Left lung (tissue), 10 donors: ENCODE measurements around the gene DACT2. TPM values are rescaled to one million over a fixed set of nuclear protein-coding genes. Genes with fewer than 3 reads are reported as not detected.
A peak's percentile ranks its signal among the peaks of the same experiment; 100 is the strongest.

ENCODE experiments used
- ATAC-seq: fragments of 200-7000 bp; cut with Tn5 transposase; one replicate; pipeline ENCODE4 v1.9.1; 2020; ENCODE audit warnings: moderate library complexity
- DNase-seq, 4 donors: peaks; one replicate each; pipeline ENCODE4 v3.0.0-alpha.2; 2013 to 2020
- H3K27ac ChIP-seq, 2 donors: fragments of 200-600 bp; sonication (generic) in 1 of 2; one replicate each; pipeline versions ENCODE4 v1.5.0 to v1.8.0; 2020 to 2021
- H3K27me3 ChIP-seq, 2 donors: fragments of 200-600 bp; sonication (generic) in 1 of 2; one replicate each; pipeline versions ENCODE4 v1.5.0 to v1.8.0; 2020 to 2021
- H3K36me3 ChIP-seq, 2 donors: fragments of 200-600 bp; sonication (generic) in 1 of 2; one replicate each; pipeline versions ENCODE4 v1.5.0 to v1.8.0; 2020 to 2021
- H3K4me1 ChIP-seq, 2 donors: fragments of 200-600 bp; one replicate each; pipeline ENCODE4 v1.8.0; 2021
- H3K4me3 ChIP-seq, 2 donors: fragments of 200-600 bp; sonication (generic) in 1 of 2; one replicate each; pipeline versions ENCODE4 v1.5.0 to v1.8.0; 2020 to 2021; ENCODE audit warnings: mild to moderate bottlenecking in 1 of 2
- H3K9me3 ChIP-seq, 2 donors: fragments of 200-600 bp; sonication (generic) in 1 of 2; one replicate each; pipeline versions ENCODE4 v1.5.0 to v1.8.0; 2020 to 2021
- CTCF ChIP-seq, 2 donors: fragments of 200-600 bp; sonication (generic) in 1 of 2; IDR thresholded peaks; one replicate each; pipeline versions ENCODE4 v1.5.0 to v1.8.0; 2021; ENCODE audit warnings: antibody characterized with exemption in 2 of 2
- intact Hi-C, 2 donors: fragments of 100-400 bp; cut with DNase I; formaldehyde crosslinking; loops; one replicate each; pipeline versions ENCODE4 v1.11.2 to v1.14.2; 2022
- polyA plus RNA-seq, 6 donors: library from polyadenylated mRNA; unstranded; fragments of 120-200 nt; gene quantifications; one replicate each; pipeline ENCODE4 v1.2.1, GENCODE V29; 2013; ENCODE audit not compliant: insufficient read length in 6 of 6
- total RNA-seq, 2 donors: library from RNA; stranded (reverse); fragmentation: NEBNext Ultra II Directional; extraction: Animal tissue kit (Norgen Biotek cat#: 25700); gene quantifications; one replicate each; pipeline ENCODE4 v1.2.1, GENCODE V29; 2021
- donor health status: DM: no; HTN: yes; CAD: no.
- donor health status: DM: no; HTN: no; CAD: no.

DACT2 gene
- total and polyA plus RNA-seq, 8 donors = 1.4 to 50.1 (median 38.7) TPM

GRCh38 chr6:168278904-168279303, 40.7 kb downstream of the DACT2 start:
- no peak for DNase-seq
- no peak for TF ChIP-seq CTCF (IDR thresholded peaks at IDR 0.05)
- intact Hi-C loops = no loop called here

GRCh38 chr6:168277274-168277669, 42.3 kb downstream of the DACT2 start:
- Histone ChIP-seq H3K36me3 (no peaks in the 10 kb centered on the region), H3K4me3 (no peak overlapping the region), H3K9me3 (no peaks in the 10 kb centered on the region), H3K4me1 (peaks cover 3 to 4% of the 10 kb centered on the region in 2 donors), H3K27me3 (peaks cover 0 to 35% of the 10 kb centered on the region in 2 donors), H3K27ac (no peak overlapping the region)
- ATAC-seq (no peak), DNase-seq (no peak)
- intact Hi-C loops = no loop called here
- TF ChIP-seq CTCF (IDR thresholded peaks at IDR 0.05) = no peak

More at GRCh38 chr6:168278904-168279303, 40.7 kb downstream of the DACT2 start:
- Histone ChIP-seq H3K9me3 (no peaks in the 10 kb centered on the region), H3K36me3 (no peaks in the 10 kb centered on the region), H3K4me3 (no peak overlapping the region), H3K4me1 (peaks cover 0 to 3% of the 10 kb centered on the region in 2 donors), H3K27ac (no peak overlapping the region), H3K27me3 (peaks cover 0 to 27% of the 10 kb centered on the region in 2 donors)
- no peak for ATAC-seq

GRCh38 chr6:168276576-168277273, 42.9 kb downstream of the DACT2 start:
- intact Hi-C loops = no loop called here
- no peaks in the 10 kb centered on the region for H3K36me3 ChIP-seq
- DNase-seq = no peak
- TF ChIP-seq CTCF (IDR thresholded peaks at IDR 0.05) = no peak
- peaks cover 0 to 35% of the 10 kb centered on the region in 2 donors for H3K27me3 ChIP-seq
- no peaks in the 10 kb centered on the region for H3K9me3 ChIP-seq
- no peak for ATAC-seq
- no peak overlapping the region for H3K4me3 ChIP-seq
- no peak overlapping the region for H3K27ac ChIP-seq
- peaks cover 3 to 4% of the 10 kb centered on the region in 2 donors for H3K4me1 ChIP-seq

- Histone ChIP-seq H3K36me3 (no peaks in the 10 kb centered on the region), H3K9me3 (no peaks in the 10 kb centered on the region), H3K4me1 (peaks cover 3 to 4% of the 10 kb centered on the region in 2 donors), H3K4me3 (no peak overlapping the region), H3K27ac (no peak overlapping the region), H3K27me3 (peaks cover 0 to 33% of the 10 kb centered on the region in 2 donors)
- DNase-seq (no peak), ATAC-seq (no peak)
- TF ChIP-seq CTCF (IDR thresholded peaks at IDR 0.05) = no peak
- intact Hi-C loops = no loop called here
Measured at GRCh38 chr6:168275168-168275567, 44.4 kb downstream of the DACT2 start.

GRCh38 chr6:168274037-168274952, 45.3 kb downstream of the DACT2 start:
- intact Hi-C loops = no loop called here
- H3K27ac ChIP-seq = peak overlapping the region in 1 of 2 donors; percentile 44
- no peaks in the 10 kb centered on the region for H3K36me3 ChIP-seq
- peak in 2 of 4 donors; percentile 49 to 64 for DNase-seq
- H3K4me1 ChIP-seq = peaks cover 3 to 4% of the 10 kb centered on the region in 2 donors
- H3K27me3 ChIP-seq = peaks cover 0 to 24% of the 10 kb centered on the region in 2 donors
- no peak overlapping the region for H3K4me3 ChIP-seq
- peak; percentile 86 for ATAC-seq
- no peak for TF ChIP-seq CTCF (IDR thresholded peaks at IDR 0.05)
- no peaks in the 10 kb centered on the region for H3K9me3 ChIP-seq
